Vagina (tissue), 2 donors: ENCODE results near the gene SPAM1.

Experiments
- POLR2A ChIP-seq, 2 donors: fragments of 450-650 bp; IDR thresholded peaks; one replicate each; pipeline ENCODE4 v1.6.1; 2017; ENCODE audit warnings: antibody characterized with exemption in 2 of 2, mild to moderate bottlenecking in 2 of 2, moderate library complexity in 2 of 2
- POLR2AphosphoS5 ChIP-seq, 2 donors: sonication (generic); formaldehyde crosslinking; IDR thresholded peaks; one replicate each; pipeline ENCODE4 v1.9.0; 2017; ENCODE audit warnings: antibody characterized with exemption in 2 of 2, mild to moderate bottlenecking in 2 of 2, low read depth in 1 of 2; ENCODE audit not compliant: insufficient read depth in 1 of 2
- TF ChIP-seq, protein P1 (sequence below), 3 experiments: fragments of 450-650 bp in 2 of 3; fragments of 200-600 bp in 1 of 3; sonication (generic) in 1 of 3; IDR thresholded peaks; one replicate each; pipeline ENCODE4 v1.5.1; 2017 to 2019; ENCODE audit warnings: antibody characterized with exemption in 3 of 3, mild to moderate bottlenecking in 2 of 3, moderate library complexity in 2 of 3

DNA sequence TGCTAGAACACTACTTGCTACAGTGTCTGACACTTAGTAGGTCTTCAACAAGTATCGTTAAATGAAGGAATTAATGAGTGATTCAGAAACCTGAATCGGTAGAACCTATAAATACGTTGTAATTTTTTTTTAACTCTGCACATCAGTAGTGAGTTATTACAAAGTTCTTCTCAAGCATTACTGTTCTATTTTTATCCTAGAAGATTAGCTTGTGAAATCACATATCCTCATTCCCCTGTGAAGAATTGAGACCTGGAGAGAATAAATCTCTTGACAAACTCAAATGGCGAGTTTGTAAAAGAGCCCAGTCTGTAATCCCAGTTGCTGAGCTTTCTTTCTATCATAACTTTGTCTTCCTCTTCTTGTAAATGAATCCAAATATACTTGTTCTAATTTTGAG, 45.4 kb upstream of the SPAM1 start:
- TF ChIP-seq, protein P1, sequence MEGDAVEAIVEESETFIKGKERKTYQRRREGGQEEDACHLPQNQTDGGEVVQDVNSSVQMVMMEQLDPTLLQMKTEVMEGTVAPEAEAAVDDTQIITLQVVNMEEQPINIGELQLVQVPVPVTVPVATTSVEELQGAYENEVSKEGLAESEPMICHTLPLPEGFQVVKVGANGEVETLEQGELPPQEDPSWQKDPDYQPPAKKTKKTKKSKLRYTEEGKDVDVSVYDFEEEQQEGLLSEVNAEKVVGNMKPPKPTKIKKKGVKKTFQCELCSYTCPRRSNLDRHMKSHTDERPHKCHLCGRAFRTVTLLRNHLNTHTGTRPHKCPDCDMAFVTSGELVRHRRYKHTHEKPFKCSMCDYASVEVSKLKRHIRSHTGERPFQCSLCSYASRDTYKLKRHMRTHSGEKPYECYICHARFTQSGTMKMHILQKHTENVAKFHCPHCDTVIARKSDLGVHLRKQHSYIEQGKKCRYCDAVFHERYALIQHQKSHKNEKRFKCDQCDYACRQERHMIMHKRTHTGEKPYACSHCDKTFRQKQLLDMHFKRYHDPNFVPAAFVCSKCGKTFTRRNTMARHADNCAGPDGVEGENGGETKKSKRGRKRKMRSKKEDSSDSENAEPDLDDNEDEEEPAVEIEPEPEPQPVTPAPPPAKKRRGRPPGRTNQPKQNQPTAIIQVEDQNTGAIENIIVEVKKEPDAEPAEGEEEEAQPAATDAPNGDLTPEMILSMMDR (IDR thresholded peaks at IDR 0.05) = no peak
- TF ChIP-seq POLR2A (IDR thresholded peaks at IDR 0.05) (no peak), POLR2AphosphoS5 (IDR thresholded peaks at IDR 0.05; ENCODE audit: insufficient read depth in 1 of 2, low read depth in 1 of 2) (no peak)
